VCaP (cell line): ENCODE results near the gene NKAIN2.

Experiments
- H3K27ac ChIP-seq: fragments of 450-650 bp; 2 replicates; pipeline ENCODE4 v1.5.1; 2017
- TF ChIP-seq, protein P1 (sequence below): fragments of 450-650 bp; conservative IDR thresholded peaks from 2 replicates; pipeline ENCODE4 v1.5.1; 2017; ENCODE audit warnings: mild to moderate bottlenecking, moderate library complexity

NKAIN2 gene

DNA sequence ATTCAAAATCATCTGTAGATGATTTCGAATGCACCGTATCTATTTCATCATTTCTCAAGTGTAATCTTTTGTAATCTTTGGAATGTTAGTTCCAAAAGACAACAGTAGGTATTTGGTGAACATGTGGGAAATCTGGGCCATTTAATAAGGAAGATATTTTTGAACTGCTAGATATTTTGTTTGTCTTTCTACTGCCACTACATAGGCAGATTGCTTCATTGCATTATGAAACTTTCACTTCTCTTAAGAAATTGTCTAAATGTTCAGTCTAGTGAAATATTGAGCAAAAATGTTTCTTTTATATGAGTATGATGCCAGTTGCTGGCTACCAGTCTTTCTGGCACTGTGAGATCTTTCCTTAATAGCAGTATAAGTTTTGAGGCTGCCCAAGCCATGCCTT, 630.8 kb downstream of the NKAIN2 start:
- TF ChIP-seq, protein P1, sequence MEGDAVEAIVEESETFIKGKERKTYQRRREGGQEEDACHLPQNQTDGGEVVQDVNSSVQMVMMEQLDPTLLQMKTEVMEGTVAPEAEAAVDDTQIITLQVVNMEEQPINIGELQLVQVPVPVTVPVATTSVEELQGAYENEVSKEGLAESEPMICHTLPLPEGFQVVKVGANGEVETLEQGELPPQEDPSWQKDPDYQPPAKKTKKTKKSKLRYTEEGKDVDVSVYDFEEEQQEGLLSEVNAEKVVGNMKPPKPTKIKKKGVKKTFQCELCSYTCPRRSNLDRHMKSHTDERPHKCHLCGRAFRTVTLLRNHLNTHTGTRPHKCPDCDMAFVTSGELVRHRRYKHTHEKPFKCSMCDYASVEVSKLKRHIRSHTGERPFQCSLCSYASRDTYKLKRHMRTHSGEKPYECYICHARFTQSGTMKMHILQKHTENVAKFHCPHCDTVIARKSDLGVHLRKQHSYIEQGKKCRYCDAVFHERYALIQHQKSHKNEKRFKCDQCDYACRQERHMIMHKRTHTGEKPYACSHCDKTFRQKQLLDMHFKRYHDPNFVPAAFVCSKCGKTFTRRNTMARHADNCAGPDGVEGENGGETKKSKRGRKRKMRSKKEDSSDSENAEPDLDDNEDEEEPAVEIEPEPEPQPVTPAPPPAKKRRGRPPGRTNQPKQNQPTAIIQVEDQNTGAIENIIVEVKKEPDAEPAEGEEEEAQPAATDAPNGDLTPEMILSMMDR: no peak
- no peak overlapping the region for H3K27ac ChIP-seq

DNA sequence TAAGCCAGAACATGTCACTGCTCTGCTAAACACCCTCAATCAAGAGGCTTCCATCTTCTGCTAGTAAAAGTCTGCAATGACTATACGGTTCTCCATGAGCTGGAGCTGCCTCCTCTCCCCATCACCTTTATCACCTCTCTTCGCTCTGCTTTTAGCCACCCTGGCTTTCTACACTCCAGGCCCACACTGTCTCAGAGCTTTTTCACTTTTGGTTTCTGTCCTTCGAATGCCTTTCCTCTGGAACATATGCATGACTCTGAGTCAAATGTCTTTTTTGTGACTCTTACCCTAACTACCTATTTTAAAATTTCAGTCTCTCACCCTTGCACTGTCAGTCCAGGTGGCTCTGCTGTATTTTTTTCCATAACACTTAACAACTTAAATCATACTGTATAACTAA, 633.1 kb downstream of the NKAIN2 start:
- TF ChIP-seq, protein P1: no peak
- H3K27ac ChIP-seq: no peak overlapping the region

DNA sequence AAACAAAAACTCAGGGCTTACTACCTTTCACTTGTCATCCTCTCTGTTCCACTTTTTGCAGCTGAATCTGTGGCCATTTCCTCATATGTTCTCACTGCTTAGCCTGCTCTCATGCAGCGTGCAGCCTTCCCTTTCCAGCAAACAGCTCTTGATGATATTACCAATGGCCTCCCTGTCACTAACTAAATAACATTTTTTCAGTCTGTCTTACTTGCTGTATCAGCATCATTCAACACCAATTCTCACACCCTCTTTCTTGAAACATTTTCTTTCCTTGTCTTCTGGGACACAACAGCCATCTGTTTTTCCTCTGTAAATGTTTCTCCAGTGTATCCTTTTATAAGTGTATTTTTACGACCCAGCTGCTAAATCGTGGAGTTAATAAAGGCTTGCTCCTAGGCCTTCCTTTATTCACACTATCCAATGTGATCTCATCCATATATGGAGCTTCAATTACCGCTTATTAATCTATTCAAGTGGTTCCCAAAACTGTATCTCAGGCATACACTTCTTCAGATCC, 634.9 kb downstream of the NKAIN2 start:
- TF ChIP-seq, protein P1: no peak
- no peak overlapping the region for H3K27ac ChIP-seq

DNA sequence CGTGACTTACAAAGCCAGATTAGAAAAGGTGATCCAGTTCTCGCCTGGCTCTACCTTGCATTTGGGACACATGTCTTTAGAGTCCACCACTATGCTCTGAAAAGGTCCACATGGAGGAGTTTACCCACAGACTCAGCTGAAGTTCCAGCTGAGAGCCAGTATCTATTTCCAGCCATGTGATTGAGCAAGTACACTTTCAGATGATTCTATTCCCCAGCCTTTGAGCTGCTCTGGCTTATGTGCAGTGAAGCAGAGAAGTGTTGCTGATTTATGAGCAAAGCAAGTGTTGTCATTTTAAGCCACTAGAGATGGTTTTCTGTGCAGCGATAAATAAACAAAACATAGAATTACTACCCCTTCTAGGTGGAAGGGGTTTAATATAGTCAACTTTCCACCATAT, 637.8 kb downstream of the NKAIN2 start:
- TF ChIP-seq, protein P1: no peak
- no peak overlapping the region for H3K27ac ChIP-seq

DNA sequence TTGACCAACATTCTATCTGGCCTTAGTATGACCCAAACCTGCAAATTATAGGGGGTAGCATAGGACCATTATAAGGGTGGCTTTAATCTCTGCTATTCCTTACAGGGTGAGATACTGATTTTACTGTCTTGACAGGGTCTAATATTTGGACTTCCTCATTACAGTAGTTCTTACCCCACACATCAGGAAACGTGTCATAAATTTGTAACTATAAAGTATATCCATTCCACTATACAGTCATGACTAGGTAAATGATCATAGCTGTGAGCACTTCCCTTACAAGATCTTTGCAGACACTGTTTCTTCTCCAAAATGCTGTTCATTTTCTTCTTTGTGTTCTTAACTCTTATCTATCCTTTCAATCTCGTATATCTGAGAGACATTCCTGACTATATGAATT, 639.9 kb downstream of the NKAIN2 start:
- H3K27ac ChIP-seq: no peak overlapping the region
- TF ChIP-seq, protein P1: no peak

DNA sequence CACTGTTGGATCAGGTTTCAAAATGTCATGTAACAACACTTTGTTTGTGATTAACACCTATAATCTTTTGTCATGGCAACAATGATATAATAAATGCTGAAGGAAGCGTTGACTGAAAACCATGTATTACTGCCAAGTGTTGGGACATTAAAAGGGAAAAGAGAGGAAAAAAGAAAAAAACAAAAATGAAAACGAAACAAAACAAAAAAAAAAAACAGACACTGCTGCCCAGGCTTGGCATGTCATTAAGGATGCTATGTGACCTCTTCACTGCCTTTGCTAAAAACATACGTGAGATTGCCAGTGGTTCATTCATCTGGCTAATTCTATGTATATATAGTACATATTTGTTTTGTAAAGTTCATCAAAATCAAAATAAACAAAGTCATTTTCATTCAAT, 641.9 kb downstream of the NKAIN2 start:
- TF ChIP-seq, protein P1: no peak
- no peak overlapping the region for H3K27ac ChIP-seq

DNA sequence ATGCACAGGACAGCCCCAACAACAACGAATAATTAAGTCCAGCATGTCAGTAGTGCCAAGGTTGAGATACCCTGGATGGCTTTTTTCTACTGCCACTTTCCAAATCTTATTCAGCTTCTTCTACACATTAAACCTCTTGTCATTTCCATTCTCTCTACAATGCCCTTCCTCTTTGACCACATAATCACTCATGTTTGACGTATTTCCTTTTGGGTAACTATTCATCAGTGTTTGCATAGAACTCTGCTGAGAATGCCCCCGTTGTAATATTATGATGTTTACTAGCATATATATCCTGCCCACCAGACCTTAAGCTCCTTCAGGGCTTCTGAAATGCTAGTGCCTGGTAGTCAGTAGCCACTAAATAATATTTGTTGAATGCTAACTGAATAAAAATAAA, 643.3 kb downstream of the NKAIN2 start:
- TF ChIP-seq, protein P1: no peak
- no peak overlapping the region for H3K27ac ChIP-seq
